GM19455 (cell line): ENCODE results near the gene SCAF4.
"Not testable (repeated sequence)": the region's sequence is repeated elsewhere in the genome, so short reads cannot be mapped to it uniquely, and the experiment has no call there.

Source experiments
- ATAC-seq: cut with Tn5 transposase; IDR thresholded peaks from one replicate; pipeline ENCODE4 v1.9.1; 2021; ENCODE audit not compliant: unreplicated experiment

The SCAF4 gene

GRCh38 chr21:31675318-31675717, 56.6 kb downstream of the SCAF4 start:
- ATAC-seq = no peak

- ATAC-seq = no peak
Observed at GRCh38 chr21:31673321-31673912, 58.5 kb downstream of the SCAF4 start.

- ATAC-seq = no peak
Observed at GRCh38 chr21:31671931-31672330, 60.0 kb downstream of the SCAF4 start.

- ATAC-seq = no peak
Observed at GRCh38 chr21:31671146-31671716, 60.7 kb downstream of the SCAF4 start.

GRCh38 chr21:31670070-31670469, 61.8 kb downstream of the SCAF4 start:
- no peak for ATAC-seq

GRCh38 chr21:31668651-31669491, 63.0 kb downstream of the SCAF4 start:
- no peak for ATAC-seq

- ATAC-seq = no peak
Observed at GRCh38 chr21:31667639-31668038, 64.3 kb downstream of the SCAF4 start.

- no peak for ATAC-seq
Observed at GRCh38 chr21:31667132-31667531, 64.8 kb downstream of the SCAF4 start.

GRCh38 chr21:31666445-31667010, 65.4 kb downstream of the SCAF4 start:
- ATAC-seq = no peak

GRCh38 chr21:31665869-31666268, 66.0 kb downstream of the SCAF4 start:
- ATAC-seq = not testable (repeated sequence)

GRCh38 chr21:31665397-31665796, 66.5 kb downstream of the SCAF4 start:
- ATAC-seq = no peak

GRCh38 chr21:31663584-31664249, 68.2 kb downstream of the SCAF4 start:
- no peak for ATAC-seq

- no peak for ATAC-seq
Observed at GRCh38 chr21:31660591-31660990, 71.3 kb downstream of the SCAF4 start.

- peak; percentile 44 for ATAC-seq
Observed at GRCh38 chr21:31660259-31660565, 71.7 kb downstream of the SCAF4 start.

GRCh38 chr21:31659536-31660258, 72.2 kb downstream of the SCAF4 start, which contains the start of gene SOD1:
TSS of gene SOD1 (plus strand) at chr21:31659693. CDS start at chr21:31659770, 77 bp downstream.
- ATAC-seq = peak; percentile 95

- ATAC-seq = peak; percentile 12
Observed at GRCh38 chr21:31659286-31659535, 72.7 kb downstream of the SCAF4 start.

GRCh38 chr21:31658053-31658452, 73.9 kb downstream of the SCAF4 start:
- ATAC-seq = no peak

GRCh38 chr21:31656199-31657095, 75.5 kb downstream of the SCAF4 start:
- ATAC-seq = no peak

GRCh38 chr21:31654821-31655580, 76.9 kb downstream of the SCAF4 start:
- ATAC-seq = not testable (repeated sequence)
